ENCODE results near the gene DUSP19. TPM values are rescaled to one million over a fixed set of nuclear protein-coding genes. Genes with fewer than 3 reads are reported as not detected.

DUSP19 gene
- total RNA-seq, 1 experiment from 2014 or later, result 2.9 TPM

- CTCF ChIA-PET, result no interaction called here
These were observed 12.9 kb downstream of the DUSP19 start for GRCh38 chr2:183091318-183091953.

More at GRCh38 chr2:183091318-183091953, 12.9 kb downstream of the DUSP19 start:
- Histone ChIP-seq H3K9me3 (ENCODE audit: control insufficient read depth in 1 of 2, insufficient read depth in 1 of 2, low read depth in 1 of 2, low read length in 2 of 2) (no peaks in the 10 kb centered on the region), H3K9me2 (ENCODE audit: insufficient read depth) (no peaks in the 10 kb centered on the region), H2AFZ (ENCODE audit: low read depth, low read length, poor library complexity, severe bottlenecking) (no peak overlapping the region), H3K9ac (ENCODE audit: low read length) (no peak overlapping the region), H3K4me1 (ENCODE audit: control insufficient read depth in 1 of 2, insufficient read depth in 2 of 2, low read length in 2 of 2) (no peaks in the 10 kb centered on the region), H3K27ac (ENCODE audit: low read depth, low read length) (no peak overlapping the region), H3K4me3 (replicated peaks in 1 of 2; ENCODE audit: low read depth in 1 of 2, low read length in 2 of 2) (no peak overlapping the region), H3K36me3 (ENCODE audit: control insufficient read depth in 1 of 2, insufficient read depth in 2 of 2, low read length in 2 of 2) (no peaks in the 10 kb centered on the region), H4K20me1 (ENCODE audit: insufficient read depth) (no peaks in the 10 kb centered on the region), H3K27me3 (ENCODE audit: insufficient read depth, low read length) (no peaks in the 10 kb centered on the region), H3K79me2 (ENCODE audit: insufficient read depth, low read length) (no peaks in the 10 kb centered on the region), H3K4me2 (ENCODE audit: low read length) (no peak overlapping the region)
- POLR2A ChIA-PET, result no interaction called here
- RAD21 ChIA-PET (ENCODE audit: low non-redundant PET in 1 of 2, low total read pairs in 2 of 2, uncharacterized antibody in 2 of 2, unreplicated experiment in 2 of 2), result no interaction called here
- intact Hi-C loops (cut with micrococcal nuclease), result loop anchor here (10.0 kb wide), 1 partner anchor 327 kb away; no protein-coding TSS in a partner anchor
- TF ChIP-seq POLR2AphosphoS5 (IDR thresholded peaks at IDR 0.05; ENCODE audit: low read depth, low read length) (no peak), MAX (IDR thresholded peaks at IDR 0.05) (no peak), ZFX (IDR thresholded peaks at IDR 0.05) (no peak), TCF7L2 (IDR thresholded peaks at IDR 0.05; ENCODE audit: borderline replicate concordance, extremely low read depth, insufficient read depth, insufficient read length) (no peak), SP1 (IDR thresholded peaks at IDR 0.05; ENCODE audit: low read depth) (no peak), EZH2phosphoT487 (IDR thresholded peaks at IDR 0.05; ENCODE audit: borderline replicate concordance) (no peak), CTCF (IDR thresholded peaks at IDR 0.05 in 2 of 3, conservative IDR thresholded peaks at IDR 0.05 in 1 of 3; ENCODE audit: borderline replicate concordance in 1 of 3, insufficient read depth in 1 of 3, low read depth in 2 of 3, low read length in 2 of 3) (no peak), EGR1 (IDR thresholded peaks at IDR 0.05; ENCODE audit: low read depth) (no peak), ATF3 (IDR thresholded peaks at IDR 0.05) (no peak), ZNF274 (IDR thresholded peaks at IDR 0.05; ENCODE audit: low read depth, low read length) (no peak), SRF (IDR thresholded peaks at IDR 0.05; ENCODE audit: low read depth) (no peak), FOSL1 (IDR thresholded peaks at IDR 0.05; ENCODE audit: low read depth) (no peak), RAD21 (IDR thresholded peaks at IDR 0.05; ENCODE audit: low read depth) (no peak), ELF1 (IDR thresholded peaks at IDR 0.05; ENCODE audit: borderline replicate concordance, low read depth) (no peak), JUND (IDR thresholded peaks at IDR 0.05) (no peak), EZH2 (IDR thresholded peaks at IDR 0.05) (no peak), ZBTB33 (IDR thresholded peaks at IDR 0.05; ENCODE audit: extremely low read depth, insufficient replicate concordance, low read length) (no peak)
- DNase-seq (ENCODE audit: low read depth, low spot score), result no peak
- BruUV-seq (replicated peaks), result no TSS peak
- ATAC-seq, result no peak

All from HCT116 (cell line).